SK-N-SH treated with all-trans-retinoic acid at 6 μM for 48 hours (cell line): ENCODE results near the gene RBM45.

Experiments used
- ARNTL ChIP-seq: fragments of 450-650 bp; formaldehyde crosslinking; IDR thresholded peaks from 2 replicates; pipeline ENCODE4 v1.5.0; 2020; ENCODE audit warnings: low read depth, mild to moderate bottlenecking, moderate library complexity, borderline replicate concordance
- BACH2 ChIP-seq: fragments of 250-450 bp; sonication (Bioruptor Pico); IDR thresholded peaks from 2 replicates; pipeline ENCODE4 v1.9.0; 2021; ENCODE audit warnings: mild to moderate bottlenecking, borderline replicate concordance
- ESRRG ChIP-seq: fragments of 250-450 bp; sonication (Bioruptor Pico); IDR thresholded peaks from 2 replicates; pipeline ENCODE4 v1.6.1; 2021; ENCODE audit warnings: mild to moderate bottlenecking
- RARB ChIP-seq: fragments of 250-450 bp; sonication (Bioruptor Pico); IDR thresholded peaks from 2 replicates; pipeline ENCODE4 v1.8.0; 2021; ENCODE audit warnings: mild to moderate bottlenecking, moderate library complexity
- ZFP3 ChIP-seq: fragments of 250-450 bp; sonication (Bioruptor Pico); IDR thresholded peaks from 2 replicates; pipeline ENCODE4 v1.5.0; 2020; ENCODE audit warnings: mild to moderate bottlenecking, moderate library complexity
- ZFP30 ChIP-seq: fragments of 450-650 bp; formaldehyde crosslinking; IDR thresholded peaks from 2 replicates; pipeline ENCODE4 v1.5.0; 2022; ENCODE audit warnings: mild to moderate bottlenecking, moderate library complexity
- TF ChIP-seq, protein P1 (sequence below): fragments of 250-450 bp; sonication (Bioruptor Pico); IDR thresholded peaks from 2 replicates; pipeline ENCODE4 v1.8.0; 2020; ENCODE audit warnings: mild to moderate bottlenecking, moderate library complexity, borderline replicate concordance
- TF ChIP-seq, protein P2 (sequence below): fragments of 250-450 bp; sonication (Bioruptor Pico); IDR thresholded peaks from 2 replicates; pipeline ENCODE4 v1.5.1; 2020; ENCODE audit warnings: low read depth, mild to moderate bottlenecking, moderate library complexity

DNA sequence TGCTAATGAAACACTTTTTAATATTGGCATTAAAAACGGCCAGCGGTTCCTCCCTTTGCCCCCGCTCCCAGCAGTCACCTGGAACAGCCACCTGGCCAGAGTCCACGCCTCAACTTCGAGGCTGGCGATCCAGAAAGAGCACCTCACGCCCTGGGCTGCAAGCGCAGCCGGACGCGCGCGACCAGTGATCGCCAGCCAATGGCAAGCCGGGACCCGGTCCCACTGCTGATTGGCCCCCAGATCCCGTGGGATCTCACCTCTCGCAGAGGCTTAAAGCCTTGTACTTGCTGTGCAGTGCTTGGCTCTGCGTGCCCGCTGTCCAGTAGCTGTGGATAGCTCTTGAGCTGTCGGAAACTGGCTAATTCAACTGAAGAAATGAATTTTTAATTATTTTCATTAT lies 4.1 kb upstream of the RBM45 start:
- no peak for TF ChIP-seq BACH2 (CRISPR knock-in tag)
- TF ChIP-seq, protein P1, sequence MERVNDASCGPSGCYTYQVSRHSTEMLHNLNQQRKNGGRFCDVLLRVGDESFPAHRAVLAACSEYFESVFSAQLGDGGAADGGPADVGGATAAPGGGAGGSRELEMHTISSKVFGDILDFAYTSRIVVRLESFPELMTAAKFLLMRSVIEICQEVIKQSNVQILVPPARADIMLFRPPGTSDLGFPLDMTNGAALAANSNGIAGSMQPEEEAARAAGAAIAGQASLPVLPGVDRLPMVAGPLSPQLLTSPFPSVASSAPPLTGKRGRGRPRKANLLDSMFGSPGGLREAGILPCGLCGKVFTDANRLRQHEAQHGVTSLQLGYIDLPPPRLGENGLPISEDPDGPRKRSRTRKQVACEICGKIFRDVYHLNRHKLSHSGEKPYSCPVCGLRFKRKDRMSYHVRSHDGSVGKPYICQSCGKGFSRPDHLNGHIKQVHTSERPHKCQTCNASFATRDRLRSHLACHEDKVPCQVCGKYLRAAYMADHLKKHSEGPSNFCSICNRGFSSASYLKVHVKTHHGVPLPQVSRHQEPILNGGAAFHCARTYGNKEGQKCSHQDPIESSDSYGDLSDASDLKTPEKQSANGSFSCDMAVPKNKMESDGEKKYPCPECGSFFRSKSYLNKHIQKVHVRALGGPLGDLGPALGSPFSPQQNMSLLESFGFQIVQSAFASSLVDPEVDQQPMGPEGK, result no peak
- TF ChIP-seq RARB (CRISPR knock-in tag), result no peak
- TF ChIP-seq ZFP30, result no peak
- TF ChIP-seq, protein P2, sequence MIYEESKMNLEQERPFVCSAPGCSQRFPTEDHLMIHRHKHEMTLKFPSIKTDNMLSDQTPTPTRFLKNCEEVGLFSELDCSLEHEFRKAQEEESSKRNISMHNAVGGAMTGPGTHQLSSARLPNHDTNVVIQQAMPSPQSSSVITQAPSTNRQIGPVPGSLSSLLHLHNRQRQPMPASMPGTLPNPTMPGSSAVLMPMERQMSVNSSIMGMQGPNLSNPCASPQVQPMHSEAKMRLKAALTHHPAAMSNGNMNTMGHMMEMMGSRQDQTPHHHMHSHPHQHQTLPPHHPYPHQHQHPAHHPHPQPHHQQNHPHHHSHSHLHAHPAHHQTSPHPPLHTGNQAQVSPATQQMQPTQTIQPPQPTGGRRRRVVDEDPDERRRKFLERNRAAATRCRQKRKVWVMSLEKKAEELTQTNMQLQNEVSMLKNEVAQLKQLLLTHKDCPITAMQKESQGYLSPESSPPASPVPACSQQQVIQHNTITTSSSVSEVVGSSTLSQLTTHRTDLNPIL (CRISPR knock-in tag), result no peak
- TF ChIP-seq ESRRG, result no peak
- TF ChIP-seq ARNTL (CRISPR knock-in tag), result no peak
- no peak for TF ChIP-seq ZFP3 (CRISPR knock-in tag)
